Activated effector memory CD4-positive, alpha-beta T cell treated with Interleukin-2 at 50 U/mL for 16 hours (primary cell): ENCODE measurements around the gene ELK3.
"Not testable (repeated sequence)": the region's sequence is repeated elsewhere in the genome, so short reads cannot be mapped to it uniquely, and the experiment has no call there.

Experiments
- DNase-seq: peaks from one replicate; pipeline ENCODE4 v3.0.0-alpha.2; 2020

Gene ELK3

DNA sequence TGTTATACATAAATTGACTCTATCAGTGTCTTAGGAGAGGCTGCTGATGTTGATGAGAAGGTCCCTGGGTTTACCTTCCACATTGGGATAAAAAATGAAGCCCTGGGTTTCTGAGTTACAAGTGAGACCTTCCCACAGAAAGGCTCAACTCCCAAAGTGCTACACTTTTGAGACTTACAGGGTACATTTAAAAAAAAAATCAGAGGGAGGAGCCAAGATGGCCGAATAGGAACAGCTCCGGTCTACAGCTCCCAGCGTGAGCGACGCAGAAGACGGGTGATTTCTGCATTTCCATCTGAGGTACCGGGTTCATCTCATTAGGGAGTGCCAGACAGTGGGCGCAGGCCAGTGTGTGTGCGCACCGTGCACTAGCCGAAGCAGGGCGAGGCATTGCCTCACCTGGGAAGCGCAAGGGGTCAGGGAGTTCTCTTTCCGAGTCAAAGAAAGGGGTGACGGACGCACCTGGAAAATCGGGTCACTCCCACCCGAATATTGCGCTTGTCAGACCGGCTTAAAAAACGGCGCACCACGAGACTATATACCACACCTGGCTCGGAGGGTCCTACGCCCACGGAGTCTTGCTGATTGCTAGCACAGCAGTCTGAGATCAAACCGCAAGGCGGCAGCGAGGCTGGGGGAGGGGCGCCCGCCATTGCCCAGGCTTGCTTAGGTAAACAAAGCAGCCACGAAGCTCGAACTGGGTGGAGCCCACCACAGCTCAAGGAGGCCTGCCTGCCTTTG is 121.7 kb downstream of the ELK3 start:
- DNase-seq = peak; percentile 32

- DNase-seq = not testable (repeated sequence)
Measured at GRCh38 chr12:96317801-96318200, 123.6 kb downstream of the ELK3 start.
